Subcutaneous adipose tissue (tissue), 4 donors: ENCODE measurements around the gene GJB4. TPM values are rescaled to one million over a fixed set of nuclear protein-coding genes. Genes with fewer than 3 reads are reported as not detected.

Experiments
- CTCF ChIP-seq: fragments of 450-650 bp; IDR thresholded peaks from one replicate; pipeline ENCODE4 v1.5.1; 2016; ENCODE audit warnings: low read depth, mild to moderate bottlenecking, control low read depth, antibody characterized with exemption, moderate library complexity
- total RNA-seq, 4 donors: library from RNA; depleted of rRNA; stranded (reverse); fragments of >200 nt; gene quantifications; one replicate each; pipeline ENCODE4 v1.1.0, GENCODE V29; 2016

Gene GJB4
- total RNA-seq, 4 donors from 2014 or later = not detected

GRCh38 chr1:34742667-34743270 lies 16.8 kb upstream of the GJB4 start:
- TF ChIP-seq CTCF = no peak

- no peak for TF ChIP-seq CTCF
Observed at GRCh38 chr1:34743775-34744174, 15.8 kb upstream of the GJB4 start.

- TF ChIP-seq CTCF = no peak
Observed at GRCh38 chr1:34744851-34745250, 14.7 kb upstream of the GJB4 start.

GRCh38 chr1:34745666-34746065 lies 13.9 kb upstream of the GJB4 start:
- no peak for TF ChIP-seq CTCF

GRCh38 chr1:34746101-34746500 lies 13.4 kb upstream of the GJB4 start:
- TF ChIP-seq CTCF = no peak

- no peak for TF ChIP-seq CTCF
Observed at GRCh38 chr1:34746785-34747637, 12.5 kb upstream of the GJB4 start.

GRCh38 chr1:34747638-34747941 lies 11.9 kb upstream of the GJB4 start:
- TF ChIP-seq CTCF = no peak
